Large intestine (tissue), 3 donors: Measurements from ENCODE around the gene SEMA4D. TPM values are rescaled to one million over a fixed set of nuclear protein-coding genes. Genes with fewer than 3 reads are reported as not detected.

Source experiments
- DNase-seq, 2 donors: peaks; one replicate each; pipeline versions ENCODE4 v3.0.0 to v3.0.0-alpha.2; 2013
- H3K27ac ChIP-seq: one replicate; pipeline ENCODE4 v1.5.1; 2013; ENCODE audit warnings: low read length
- H3K27me3 ChIP-seq: 2 replicates; pipeline ENCODE4 v1.6.1; 2013; ENCODE audit warnings: low read length; ENCODE audit not compliant: control insufficient read depth, insufficient read depth
- H3K36me3 ChIP-seq: 2 replicates; pipeline ENCODE4 v1.6.1; 2013; ENCODE audit warnings: low read length; ENCODE audit not compliant: control insufficient read depth, insufficient read depth
- H3K4me1 ChIP-seq: one replicate; pipeline ENCODE4 v1.6.1; 2013; ENCODE audit warnings: low read length; ENCODE audit not compliant: control insufficient read depth, insufficient read depth
- H3K4me3 ChIP-seq: one replicate; pipeline ENCODE4 v1.5.1; 2013; ENCODE audit warnings: low read length
- H3K9me3 ChIP-seq: one replicate; pipeline ENCODE4 v1.6.1; 2013; ENCODE audit warnings: mild to moderate bottlenecking, low read depth, low read length, moderate library complexity; ENCODE audit not compliant: control insufficient read depth
- WGBS: methylation state at CpG from one replicate; pipeline ENCODE4 v1.1.5; 2013; ENCODE audit warnings: low lambda C conversion rate; ENCODE audit not compliant: insufficient coverage; 5-methylcytosine and 5-hydroxymethylcytosine counted together
- polyA plus RNA-seq: library from polyadenylated mRNA; unstranded; fragments of 120-200 nt; gene quantifications from one replicate; pipeline ENCODE4 v1.2.1, GENCODE V29; 2013

The SEMA4D gene
- polyA plus RNA-seq, 1 donor = 32.8 TPM

DNA sequence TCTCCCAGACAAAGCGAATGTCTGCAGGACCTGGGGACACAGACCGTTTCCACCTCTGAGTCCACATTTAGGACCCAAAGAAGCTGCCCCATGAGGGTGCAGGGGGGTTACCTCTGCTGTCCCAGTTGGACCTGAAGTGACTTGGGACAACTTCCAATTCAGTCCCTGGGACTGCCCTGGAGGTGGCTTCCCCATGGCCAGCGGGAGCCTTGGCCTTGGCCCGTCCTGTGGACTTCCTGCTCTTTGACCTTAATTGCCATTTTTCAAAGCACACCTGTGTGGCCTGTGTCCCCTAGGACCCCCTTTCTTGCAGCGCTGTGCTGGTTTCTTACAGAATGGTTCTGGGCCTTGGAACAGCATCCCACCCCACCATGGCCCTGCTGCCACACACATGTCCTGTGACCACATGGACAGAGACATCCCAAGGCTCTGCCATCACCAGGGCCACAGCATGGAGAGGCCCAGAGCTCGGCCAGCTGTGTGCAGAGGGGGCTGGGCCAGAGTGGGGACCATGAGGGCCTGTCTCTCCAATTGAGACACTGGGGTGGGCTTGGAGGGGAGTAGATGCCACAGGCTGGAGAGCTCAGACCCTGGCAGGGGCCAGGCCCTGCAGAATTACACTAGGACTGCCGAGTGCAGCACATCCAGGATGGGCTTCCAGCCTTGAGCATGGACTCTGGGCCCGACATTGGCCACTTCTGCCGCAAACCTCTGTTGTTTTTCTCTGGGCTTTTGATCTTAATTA lies 133.8 kb downstream of the SEMA4D start:
- Histone ChIP-seq H3K4me3 (no peak overlapping the region), H3K9me3 (no peaks in the 10 kb centered on the region), H3K27me3 (no peaks in the 10 kb centered on the region), H3K36me3 (peaks cover 37% of the 10 kb centered on the region), H3K27ac (no peak overlapping the region), H3K4me1 (no peaks in the 10 kb centered on the region)
- DNase-seq = no peak
- no CpG with 5 or more reads among the region's 9 CpGs for WGBS

DNA sequence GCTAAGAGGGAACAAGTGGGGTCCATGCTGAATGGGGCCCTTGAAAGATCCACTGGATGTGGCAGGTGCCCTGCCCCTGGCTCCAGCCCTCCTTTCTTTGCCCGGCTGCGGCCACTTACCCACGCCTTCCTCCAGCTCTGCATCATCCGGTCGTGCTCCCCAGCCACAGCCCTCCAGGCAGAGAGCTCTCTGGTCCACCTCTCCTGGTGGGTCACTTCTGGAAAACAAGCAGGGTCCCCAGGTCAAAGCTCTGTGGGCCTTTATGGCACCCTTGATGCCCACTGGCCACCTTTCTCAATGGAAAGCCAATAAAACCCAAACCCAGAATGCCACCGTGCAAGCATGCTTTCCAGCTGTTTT lies 134.6 kb downstream of the SEMA4D start:
- no peak for DNase-seq
- H3K9me3 ChIP-seq = no peaks in the 10 kb centered on the region
- no peak overlapping the region for H3K4me3 ChIP-seq
- no peak overlapping the region for H3K27ac ChIP-seq
- WGBS = no CpG with 5 or more reads among the region's 6 CpGs
- H3K27me3 ChIP-seq = no peaks in the 10 kb centered on the region
- peaks cover 45% of the 10 kb centered on the region for H3K36me3 ChIP-seq
- H3K4me1 ChIP-seq = no peaks in the 10 kb centered on the region

DNA sequence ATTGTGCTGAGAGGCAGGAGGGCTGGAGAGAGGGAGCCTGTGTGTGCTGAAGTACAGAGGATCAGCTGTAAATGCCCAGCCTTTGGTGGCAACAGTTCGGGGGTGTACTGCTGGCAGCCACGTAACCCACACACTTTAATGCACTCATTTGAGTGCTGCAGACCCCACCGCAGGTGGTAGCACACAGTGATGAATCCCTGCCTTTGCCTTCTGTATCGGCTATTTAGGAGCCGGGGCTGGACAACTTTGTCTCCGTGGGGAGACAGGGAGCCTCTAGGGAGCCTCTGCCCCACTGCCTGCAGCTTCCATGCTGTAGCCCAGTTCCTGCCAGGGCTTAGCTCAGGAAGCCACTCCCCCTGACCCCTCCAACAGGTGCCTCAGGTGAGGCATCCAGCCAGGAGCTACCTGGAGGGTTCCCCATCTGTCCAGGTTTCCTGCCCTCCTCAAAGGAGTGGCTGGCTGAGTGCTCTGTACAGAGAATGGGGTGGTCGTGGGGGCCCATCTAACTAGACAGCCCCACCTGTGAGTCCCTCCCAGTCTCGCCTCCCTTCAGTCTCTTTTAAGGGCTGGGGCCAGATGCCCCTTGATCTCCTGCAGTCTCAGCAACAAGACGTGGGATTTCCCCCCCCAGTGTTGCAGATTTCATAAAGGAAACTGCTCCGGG lies 135.1 kb downstream of the SEMA4D start:
- no CpG with 5 or more reads among the region's 10 CpGs for WGBS
- no peaks in the 10 kb centered on the region for H3K9me3 ChIP-seq
- H3K27me3 ChIP-seq = no peaks in the 10 kb centered on the region
- H3K27ac ChIP-seq = no peak overlapping the region
- no peaks in the 10 kb centered on the region for H3K4me1 ChIP-seq
- no peak for DNase-seq
- peaks cover 50% of the 10 kb centered on the region for H3K36me3 ChIP-seq
- H3K4me3 ChIP-seq = no peak overlapping the region

DNA sequence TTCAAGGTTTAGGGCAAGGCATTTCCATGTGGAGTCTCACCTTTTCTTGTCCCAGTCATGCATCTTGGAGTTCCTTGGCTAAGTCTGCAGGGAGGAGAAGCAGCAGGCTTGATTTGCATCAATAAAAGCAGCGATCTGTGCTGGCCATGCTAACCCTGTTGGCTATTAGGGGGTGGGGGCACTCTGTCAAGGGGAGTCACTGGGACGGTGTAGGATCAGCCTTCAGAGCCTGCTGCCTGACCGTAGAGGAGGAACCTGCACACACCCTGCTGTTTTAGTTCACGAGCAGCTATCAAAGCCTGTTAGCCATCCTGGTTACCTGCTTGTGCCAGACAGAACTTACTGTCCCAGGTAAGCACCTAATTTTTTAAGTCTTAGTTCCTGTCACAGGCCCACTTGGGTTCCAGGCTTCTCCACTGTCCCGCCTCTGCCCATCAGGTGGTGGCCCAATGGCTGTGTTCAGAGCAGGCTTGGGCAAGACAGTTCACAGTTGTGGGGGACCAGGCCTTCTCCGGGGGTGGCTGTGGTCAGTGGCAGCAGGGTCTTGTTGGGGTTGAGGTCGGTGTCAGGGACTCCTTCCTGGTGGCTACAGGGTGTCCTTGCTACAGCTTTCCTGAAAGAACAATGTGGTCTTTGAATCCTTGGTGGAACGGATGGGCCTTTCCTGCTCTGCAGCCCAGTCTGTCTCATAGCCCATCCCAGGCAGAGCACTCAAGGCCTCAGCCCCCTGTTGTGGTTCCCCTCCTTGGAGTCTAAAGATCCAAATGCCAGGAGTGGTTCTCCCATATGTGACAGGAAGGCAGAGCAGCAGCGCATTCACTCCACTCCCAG lies 135.9 kb downstream of the SEMA4D start:
- no peaks in the 10 kb centered on the region for H3K27me3 ChIP-seq
- no peak overlapping the region for H3K27ac ChIP-seq
- no peak for DNase-seq
- H3K4me3 ChIP-seq = no peak overlapping the region
- peaks cover 58% of the 10 kb centered on the region for H3K36me3 ChIP-seq
- H3K9me3 ChIP-seq = no peaks in the 10 kb centered on the region
- H3K4me1 ChIP-seq = no peaks in the 10 kb centered on the region
- WGBS = no CpG with 5 or more reads among the region's 9 CpGs

DNA sequence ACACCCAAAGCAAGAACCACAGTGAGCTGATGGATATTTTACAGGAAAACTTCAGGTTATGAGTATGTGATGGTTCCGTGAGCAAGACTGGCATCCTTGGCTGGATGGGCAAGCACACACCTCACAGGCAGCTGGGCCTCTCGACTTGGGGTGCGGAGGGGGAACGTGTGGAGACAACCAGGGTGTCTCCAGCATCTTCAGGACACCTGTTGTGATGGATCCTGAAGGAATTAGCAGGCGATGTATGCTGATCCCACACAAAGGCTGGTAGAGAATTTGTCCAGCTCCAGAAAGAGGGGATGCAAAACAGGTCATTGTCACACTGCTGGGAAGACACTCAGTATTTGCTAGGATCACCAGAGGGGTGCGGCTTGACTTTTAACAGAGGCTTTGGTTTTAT lies 136.9 kb downstream of the SEMA4D start:
- H3K4me3 ChIP-seq = no peak overlapping the region
- H3K27ac ChIP-seq = no peak overlapping the region
- H3K9me3 ChIP-seq = no peaks in the 10 kb centered on the region
- no peaks in the 10 kb centered on the region for H3K4me1 ChIP-seq
- H3K36me3 ChIP-seq = peaks cover 66% of the 10 kb centered on the region
- no peak for DNase-seq
- no CpG with 5 or more reads among the region's 6 CpGs for WGBS
- H3K27me3 ChIP-seq = no peaks in the 10 kb centered on the region

DNA sequence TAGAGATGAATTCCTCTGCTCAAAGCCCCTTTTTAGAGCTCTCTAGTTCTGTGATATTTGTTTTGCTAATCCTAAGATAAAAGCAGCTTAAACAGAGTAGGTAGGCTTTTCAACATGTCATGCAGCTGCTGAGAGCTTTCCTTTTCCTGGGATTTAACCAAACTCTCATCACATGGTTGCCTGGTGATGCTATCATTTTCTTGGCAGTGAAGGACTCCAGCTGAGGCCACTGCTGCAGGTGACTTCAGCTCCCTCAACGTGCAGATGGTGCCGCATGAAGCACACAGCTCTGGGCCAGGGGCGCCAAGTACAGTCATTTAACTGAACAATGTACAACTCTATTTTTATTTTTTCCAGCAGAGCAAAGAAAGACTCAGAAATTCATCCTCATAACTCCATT lies 137.4 kb downstream of the SEMA4D start:
- Histone ChIP-seq H3K4me1 (no peaks in the 10 kb centered on the region), H3K4me3 (no peak overlapping the region), H3K27ac (no peak overlapping the region), H3K9me3 (no peaks in the 10 kb centered on the region), H3K27me3 (no peaks in the 10 kb centered on the region), H3K36me3 (peaks cover 70% of the 10 kb centered on the region)
- WGBS = no CpG with 5 or more reads among the region's 3 CpGs
- no peak for DNase-seq

DNA sequence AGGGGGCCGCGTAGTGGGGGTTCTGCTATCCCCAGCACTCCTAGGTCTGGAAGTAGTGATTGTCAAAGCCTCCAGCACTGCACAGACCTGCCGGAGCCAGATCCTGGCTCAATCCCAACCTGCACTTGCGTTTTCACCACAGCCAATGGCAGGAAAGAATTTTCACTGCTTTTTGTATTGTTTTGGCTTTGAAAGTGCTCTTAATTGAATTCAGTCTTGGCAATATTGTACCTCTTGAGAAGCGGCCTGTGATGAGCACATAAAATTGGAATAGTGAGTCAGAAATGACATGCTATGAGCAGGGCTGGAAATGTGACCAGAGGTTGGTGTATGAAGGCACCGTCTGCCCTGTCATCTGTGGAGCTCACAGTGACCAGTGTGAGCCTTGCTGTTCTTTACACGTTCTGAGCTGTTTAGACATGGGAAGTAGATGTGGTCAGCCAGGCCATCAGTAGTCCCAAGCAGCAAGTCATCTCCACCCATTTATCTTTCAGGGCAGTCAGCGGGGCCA lies 138.1 kb downstream of the SEMA4D start:
- peaks cover 76% of the 10 kb centered on the region for H3K36me3 ChIP-seq
- H3K4me3 ChIP-seq = no peak overlapping the region
- no peak overlapping the region for H3K27ac ChIP-seq
- WGBS = no CpG with 5 or more reads among the region's 8 CpGs
- no peaks in the 10 kb centered on the region for H3K9me3 ChIP-seq
- no peaks in the 10 kb centered on the region for H3K27me3 ChIP-seq
- no peaks in the 10 kb centered on the region for H3K4me1 ChIP-seq
- no peak for DNase-seq

DNA sequence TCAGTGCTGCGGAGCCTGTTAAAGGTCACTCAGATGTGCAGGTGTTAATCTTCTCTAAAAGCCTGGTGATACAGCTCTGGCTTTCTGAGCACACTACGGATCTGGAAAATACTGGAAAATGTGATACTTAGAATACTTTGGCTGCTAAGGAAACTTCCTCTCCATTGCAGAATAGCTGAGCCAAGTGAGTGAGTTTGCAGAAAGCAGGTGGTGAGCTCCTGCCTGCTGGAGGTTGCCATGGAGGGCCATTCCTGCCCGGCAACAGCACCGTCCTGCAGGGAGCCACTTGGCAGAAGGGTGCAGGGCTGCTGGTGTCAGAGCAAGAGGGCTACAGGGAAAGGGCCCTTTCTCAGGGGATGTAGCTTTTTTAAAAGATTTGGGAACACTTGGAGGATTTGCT lies 138.9 kb downstream of the SEMA4D start:
- Histone ChIP-seq H3K27me3 (no peaks in the 10 kb centered on the region), H3K4me3 (no peak overlapping the region), H3K36me3 (peaks cover 84% of the 10 kb centered on the region), H3K4me1 (no peaks in the 10 kb centered on the region), H3K27ac (no peak overlapping the region), H3K9me3 (no peaks in the 10 kb centered on the region)
- no peak for DNase-seq
- no CpG with 5 or more reads among the region's 4 CpGs for WGBS

DNA sequence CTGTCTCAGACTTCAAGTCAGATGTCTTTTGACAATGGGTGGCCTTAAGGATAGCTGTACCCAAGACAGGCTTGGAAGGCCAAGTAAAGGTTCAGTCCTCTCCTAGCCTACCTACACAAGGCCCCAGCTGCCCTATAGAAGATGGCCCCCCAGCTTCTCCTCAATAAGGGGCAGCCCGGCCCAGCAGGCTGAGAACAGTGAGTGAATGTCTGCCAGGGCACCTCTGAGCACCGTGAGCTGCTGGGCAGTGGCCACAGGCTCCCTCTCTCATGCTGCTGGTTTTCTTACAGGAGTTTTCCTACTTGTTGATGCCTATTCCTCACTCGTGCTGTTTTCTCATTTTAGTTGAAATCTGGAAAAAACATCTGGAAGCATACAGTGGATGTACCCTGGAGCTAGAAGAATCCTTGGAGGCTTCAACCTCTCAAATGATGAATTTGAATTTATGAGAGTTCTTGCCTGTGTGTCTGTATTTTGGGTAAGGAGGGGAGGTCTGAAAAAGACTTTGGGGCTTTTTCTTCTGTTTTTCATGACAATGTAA lies 139.5 kb downstream of the SEMA4D start:
- Histone ChIP-seq H3K36me3 (peaks cover 89% of the 10 kb centered on the region), H3K4me1 (no peaks in the 10 kb centered on the region), H3K27me3 (no peaks in the 10 kb centered on the region), H3K27ac (no peak overlapping the region), H3K9me3 (no peaks in the 10 kb centered on the region), H3K4me3 (no peak overlapping the region)
- WGBS = no CpG with 5 or more reads among the region's 3 CpGs
- DNase-seq = no peak
